CD4-positive, alpha-beta T cell treated with Interleukin-4 for 4 hours (primary cell): ENCODE results near the gene ITPKA.

Experiments used
- DNase-seq: peaks from one replicate; pipeline ENCODE4 v3.0.0-alpha.2; 2020

ITPKA gene

GRCh38 chr15:41491889-41492288 is 1.8 kb upstream of the ITPKA start:
- no peak for DNase-seq

DNA sequence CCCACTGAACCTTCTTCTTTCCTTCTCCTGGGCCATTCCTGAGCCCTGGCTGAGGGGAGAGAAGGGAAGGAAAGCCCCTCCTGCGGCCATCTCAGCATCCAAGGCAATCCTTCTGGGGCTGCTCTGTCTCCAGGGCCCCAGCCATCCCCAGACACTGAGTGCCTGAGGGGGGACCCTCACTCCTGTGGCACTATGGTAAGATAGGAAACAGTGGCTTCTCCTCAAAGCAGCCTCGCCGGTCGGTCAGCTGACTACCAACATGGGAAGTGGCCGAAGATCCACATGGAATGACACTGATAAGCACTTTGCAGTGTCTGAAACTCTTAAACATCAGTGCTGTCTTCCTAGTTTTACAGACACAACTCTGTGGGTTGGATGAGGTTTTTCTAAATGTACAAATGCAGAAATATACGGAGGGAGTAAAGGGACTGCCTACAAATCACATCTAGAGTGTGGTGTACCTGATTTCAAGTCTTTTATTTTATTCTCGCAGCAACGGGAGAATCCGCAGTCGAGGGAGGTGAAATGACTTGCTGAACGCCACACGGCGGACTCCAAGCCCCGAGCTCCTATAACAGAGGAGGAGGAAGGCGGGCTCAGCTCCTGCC is 973 bp upstream of the ITPKA start:
- no peak for DNase-seq

DNA sequence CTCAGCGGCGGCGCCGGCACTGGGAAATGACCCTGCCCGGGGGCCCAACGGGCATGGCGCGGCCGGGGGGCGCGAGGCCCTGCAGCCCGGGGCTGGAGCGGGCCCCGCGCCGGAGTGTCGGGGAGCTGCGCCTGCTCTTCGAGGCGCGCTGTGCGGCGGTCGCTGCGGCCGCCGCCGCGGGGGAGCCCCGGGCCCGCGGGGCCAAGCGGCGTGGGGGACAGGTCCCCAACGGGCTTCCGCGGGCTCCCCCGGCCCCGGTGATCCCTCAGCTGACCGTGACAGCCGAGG is 172 bp downstream of the ITPKA start:
- DNase-seq = no peak

GRCh38 chr15:41494190-41494921 is 682 bp downstream of the ITPKA start:
- DNase-seq = no peak

DNA sequence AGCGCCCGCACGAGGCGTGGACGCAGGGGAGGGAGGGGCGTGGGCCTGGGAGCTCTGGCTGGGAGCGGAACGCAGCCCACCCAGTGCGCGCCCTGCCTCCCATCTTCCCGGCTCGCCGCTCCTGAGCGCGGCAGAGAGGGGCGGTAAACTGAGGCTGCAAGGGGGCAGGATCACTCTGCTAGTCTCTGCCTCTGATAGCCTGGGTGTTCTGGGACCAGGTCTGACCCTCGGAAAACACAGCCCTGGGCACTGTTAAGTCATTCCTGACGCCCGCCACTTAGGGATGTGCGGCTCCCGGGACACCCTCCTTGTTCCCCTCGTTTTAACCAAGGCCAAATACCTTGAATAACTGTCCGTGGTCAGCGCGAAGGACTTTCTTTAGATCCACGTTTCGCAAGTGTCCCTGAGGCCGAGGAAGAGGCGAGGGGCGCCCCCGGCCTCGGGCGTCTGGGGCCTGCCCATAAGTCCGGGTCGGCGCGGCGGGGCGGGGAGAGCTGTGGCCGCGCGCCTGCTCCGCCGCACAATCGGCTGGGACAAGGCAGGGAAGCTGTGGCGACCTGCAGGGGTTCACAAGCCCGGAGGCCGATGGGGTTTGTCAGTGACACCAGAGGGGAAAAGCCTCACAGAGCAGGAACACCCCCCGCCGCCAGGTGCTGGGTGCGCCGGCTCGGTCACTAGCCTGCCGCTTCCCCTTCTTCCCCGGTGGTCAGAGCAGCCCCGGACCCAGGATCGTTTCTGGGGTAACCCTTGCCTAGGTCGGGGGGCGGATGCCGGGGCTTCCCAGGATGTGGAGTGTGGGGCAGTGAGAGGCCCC is 1.5 kb downstream of the ITPKA start:
- DNase-seq = no peak

DNA sequence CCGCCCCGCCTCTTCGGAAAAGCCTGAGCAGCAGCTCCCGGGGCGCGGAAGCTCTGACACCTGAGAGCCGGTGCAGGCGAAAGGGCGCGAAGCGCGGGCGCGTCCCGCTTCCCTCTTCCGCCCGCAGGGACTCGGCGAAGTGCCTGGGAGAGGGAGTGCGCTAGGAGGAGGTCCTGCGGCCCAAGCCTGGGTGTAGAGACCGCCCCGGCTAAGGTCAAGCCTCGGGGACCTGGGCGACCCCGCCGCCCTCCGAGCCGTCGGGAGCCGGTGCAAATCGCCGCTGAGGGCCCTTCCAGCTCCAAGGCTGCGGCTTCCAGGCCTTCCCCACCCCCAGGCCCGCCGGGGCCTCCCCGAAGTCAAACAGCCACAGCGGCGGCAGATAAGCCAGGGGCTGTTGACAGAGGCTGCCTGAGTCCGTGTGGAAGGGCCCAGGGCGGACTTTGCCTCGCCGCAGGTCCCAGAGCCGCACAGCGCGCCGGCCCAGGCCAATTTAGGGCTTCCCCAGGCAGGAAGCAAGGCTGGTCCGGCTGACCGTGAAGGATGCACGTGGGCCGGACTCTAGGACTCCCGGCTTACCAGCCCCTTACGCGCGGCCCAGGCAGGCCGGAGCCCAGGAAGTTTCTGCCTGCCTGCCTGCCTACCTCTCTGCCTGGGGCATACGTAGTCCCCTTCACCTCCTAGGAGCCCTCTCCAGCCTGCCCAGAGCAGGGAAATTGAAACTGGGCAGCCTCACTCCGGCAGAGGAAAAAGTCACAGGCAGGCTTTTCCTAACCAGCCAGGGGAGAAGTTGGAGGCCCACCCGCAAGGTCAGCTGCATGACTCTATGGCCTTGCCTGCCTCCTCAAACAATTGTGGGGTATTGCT is 2.3 kb downstream of the ITPKA start:
- no peak for DNase-seq

DNA sequence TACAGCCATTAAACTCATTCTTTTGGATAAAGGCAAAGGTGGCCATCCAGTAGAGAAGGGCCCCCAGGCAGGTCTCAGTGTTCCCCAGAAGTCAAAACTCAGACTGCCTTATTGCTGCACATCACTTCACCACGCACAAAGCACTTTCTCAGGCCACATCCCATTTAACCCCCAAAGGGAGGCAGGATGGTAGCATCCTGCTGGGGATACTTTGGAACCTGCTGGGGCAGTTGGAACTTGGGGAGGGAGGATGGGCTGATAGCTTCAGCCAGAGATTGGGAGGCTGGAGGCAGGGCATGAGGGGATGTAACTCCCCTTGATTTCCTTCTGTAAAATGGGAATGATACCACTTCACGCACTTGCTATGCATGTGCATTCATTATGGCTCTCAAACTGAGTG is 5.0 kb downstream of the ITPKA start:
- DNase-seq = no peak

- DNase-seq = no peak
Observed at GRCh38 chr15:41499109-41499851, 5.6 kb downstream of the ITPKA start.

- DNase-seq = no peak
Observed at GRCh38 chr15:41501191-41501917, 7.7 kb downstream of the ITPKA start.

GRCh38 chr15:41501931-41502794 is 8.5 kb downstream of the ITPKA start:
- DNase-seq = no peak

DNA sequence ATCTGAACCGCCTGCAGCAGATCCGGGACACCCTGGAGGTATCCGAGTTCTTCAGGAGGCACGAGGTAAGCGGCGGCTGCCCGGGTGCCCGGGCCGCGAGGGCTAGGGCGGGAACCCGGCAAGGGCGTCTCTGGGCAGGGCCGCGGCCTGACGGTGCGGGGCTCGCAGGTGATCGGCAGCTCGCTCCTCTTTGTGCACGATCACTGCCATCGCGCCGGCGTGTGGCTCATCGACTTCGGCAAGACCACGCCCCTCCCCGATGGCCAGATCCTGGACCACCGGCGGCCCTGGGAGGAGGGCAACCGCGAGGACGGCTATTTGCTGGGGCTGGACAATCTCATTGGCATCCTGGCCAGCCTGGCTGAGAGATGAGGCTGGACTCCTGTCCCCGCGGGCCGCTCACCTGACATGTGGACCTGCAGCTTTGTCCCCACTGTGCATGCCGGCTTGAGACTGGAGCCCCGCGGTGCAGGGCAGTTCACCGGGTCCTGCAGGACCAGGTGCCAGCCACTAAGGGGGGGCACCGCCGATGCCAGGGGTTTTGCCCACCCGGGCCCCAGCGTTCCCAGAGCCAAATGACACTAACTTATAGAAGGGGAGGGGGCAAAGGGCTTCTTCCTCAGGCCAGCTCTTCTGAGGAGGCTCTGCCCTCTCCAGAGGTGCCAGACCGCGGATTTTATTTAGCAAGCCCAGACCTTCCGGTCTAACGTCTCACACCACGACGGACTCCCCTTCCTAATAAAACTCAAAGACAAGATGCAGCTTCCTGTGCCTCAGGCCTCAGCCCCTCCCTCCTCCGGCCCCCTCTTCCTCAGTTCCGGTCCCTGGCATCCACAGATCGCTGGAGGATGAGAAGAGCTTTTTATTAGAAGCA is 9.4 kb downstream of the ITPKA start:
- no peak for DNase-seq

GRCh38 chr15:41503669-41504010 is 10.0 kb downstream of the ITPKA start:
- DNase-seq = no peak

DNA sequence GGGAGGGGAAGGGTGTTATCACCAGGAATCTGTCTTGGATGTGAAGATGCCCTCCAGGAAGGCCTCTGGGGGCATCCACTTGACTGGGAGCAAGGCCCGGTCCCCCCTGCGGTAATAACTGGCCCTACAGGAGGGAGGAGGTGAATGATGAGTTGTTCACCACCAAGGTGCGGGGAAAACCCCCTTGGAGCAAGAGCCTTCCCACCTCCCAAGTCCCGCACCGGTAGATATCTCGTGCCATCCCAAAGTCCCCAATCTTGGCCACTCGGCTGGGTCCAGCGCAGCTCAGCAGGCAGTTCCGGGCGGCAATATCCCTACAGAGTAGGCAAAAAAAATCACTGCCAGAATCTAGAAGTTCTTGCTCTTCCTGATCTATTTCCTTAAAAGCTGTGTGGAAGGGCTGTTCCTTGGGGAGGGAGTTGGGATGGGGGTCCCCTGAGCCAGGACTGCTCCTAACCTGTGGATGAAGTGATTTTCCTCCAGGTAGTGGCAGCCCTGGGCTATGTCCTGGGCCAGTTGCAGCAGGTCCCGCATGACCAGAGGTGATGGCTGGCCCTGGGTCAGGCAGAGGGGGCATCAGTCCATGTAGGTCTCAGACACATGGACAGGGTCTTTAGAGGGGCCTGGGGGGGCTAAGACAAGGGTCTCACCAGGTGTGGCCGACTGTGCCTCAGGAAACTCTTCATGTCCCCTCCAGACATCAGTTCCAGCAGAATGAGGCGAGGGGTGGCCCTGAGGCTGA is 11.2 kb downstream of the ITPKA start:
- DNase-seq = no peak

GRCh38 chr15:41505776-41506175 is 12.1 kb downstream of the ITPKA start:
- DNase-seq = no peak

- DNase-seq = no peak
Observed at GRCh38 chr15:41506796-41507341, 13.2 kb downstream of the ITPKA start.

DNA sequence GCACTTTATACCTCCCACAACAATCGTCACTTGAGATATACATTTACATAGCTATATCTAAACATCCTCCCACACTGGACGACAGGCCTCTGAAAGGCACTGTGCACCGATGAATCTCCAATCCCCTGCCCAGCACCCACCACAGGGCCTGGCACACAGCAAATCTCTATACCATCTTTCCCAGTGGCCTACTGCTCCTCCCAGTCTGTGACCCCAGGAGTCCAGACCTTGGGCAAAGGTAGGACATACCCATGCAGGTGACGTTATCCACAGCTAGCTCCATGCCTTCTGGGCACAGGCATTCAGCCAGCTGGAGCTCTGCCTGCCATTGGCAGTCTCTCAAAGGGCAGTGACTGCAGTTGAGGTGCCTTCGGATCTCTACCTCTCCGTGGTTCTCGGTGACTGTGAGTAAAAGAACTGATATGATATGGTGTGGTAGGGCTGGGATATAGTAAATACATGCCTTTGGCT is 14.2 kb downstream of the ITPKA start:
- DNase-seq = no peak

- DNase-seq = no peak
Observed at GRCh38 chr15:41510728-41511127, 17.1 kb downstream of the ITPKA start.

DNA sequence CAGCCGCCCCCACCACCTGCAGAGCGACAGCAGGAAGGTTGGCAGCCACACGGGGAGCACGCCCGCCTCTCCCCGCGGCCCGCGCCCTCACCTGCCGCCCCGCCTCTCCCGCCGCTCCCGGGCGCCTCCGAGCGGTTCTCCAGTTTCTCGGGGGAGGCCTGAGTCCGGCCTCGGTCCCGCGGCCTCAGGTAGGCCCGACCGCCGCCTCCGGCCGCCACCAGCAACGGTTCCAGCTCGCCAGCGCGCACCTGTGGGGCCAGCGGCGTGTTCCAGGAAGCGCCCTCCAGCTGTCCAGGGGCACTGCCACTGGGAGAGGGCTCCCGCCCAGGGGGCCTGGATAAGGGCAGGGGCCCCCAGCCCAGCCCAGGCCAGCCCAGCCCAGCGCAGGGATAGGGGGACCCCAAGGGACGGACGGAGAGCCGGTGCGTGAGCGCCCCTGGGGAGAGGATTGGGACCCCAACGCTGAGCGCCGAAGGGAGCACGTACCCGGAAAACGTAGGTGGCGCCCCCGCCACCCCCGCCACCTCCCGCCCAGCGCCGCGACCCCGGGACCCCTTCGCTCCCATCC is 17.7 kb downstream of the ITPKA start:
- no peak for DNase-seq
